ENCODE data around the gene ABHD18.

DNA sequence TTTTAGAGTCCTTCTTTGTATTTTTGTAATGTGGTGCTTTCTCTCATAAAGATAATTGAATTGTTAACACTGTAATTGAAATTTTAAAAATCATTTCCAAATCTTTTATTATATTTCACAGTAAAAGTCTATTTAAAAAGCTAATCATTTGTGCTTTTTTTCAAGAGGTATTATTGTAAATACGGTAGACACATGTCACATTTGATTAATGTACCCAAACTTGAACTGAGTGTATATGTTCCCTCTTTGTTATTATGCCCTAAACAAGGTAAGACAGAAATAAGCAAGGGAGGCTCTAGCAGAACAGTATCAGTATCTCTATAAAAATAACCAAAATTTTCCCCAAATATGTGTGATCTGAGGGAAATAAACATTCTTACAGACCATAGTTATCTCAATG, 74.4 kb downstream of the ABHD18 start:
- TF ChIP-seq GATA2 (IDR thresholded peaks at IDR 0.05; ENCODE audit: low read depth, low read length) (no peak), GATA3 (IDR thresholded peaks at IDR 0.05; ENCODE audit: low read depth, low read length) (no peak)

Measured in SH-SY5Y (cell line).